Ascending aorta (tissue), 2 donors: ENCODE data around the gene WAC. TPM values are rescaled to one million over a fixed set of nuclear protein-coding genes. Genes with fewer than 3 reads are reported as not detected.

ENCODE experiments used
- DNase-seq, 2 donors: peaks; one replicate each; pipeline ENCODE4 v3.0.0-alpha.2; 2019; ENCODE audit warnings: low spot score in 2 of 2
- H3K27ac ChIP-seq, 2 donors: fragments of 200-600 bp; sonication (generic); one replicate each; pipeline ENCODE4 v1.5.1; 2016 to 2017; ENCODE audit warnings: mild to moderate bottlenecking in 1 of 2
- H3K27me3 ChIP-seq: fragments of 200-600 bp; sonication (generic); one replicate; pipeline ENCODE4 v1.5.1; 2017
- H3K36me3 ChIP-seq, 2 donors: fragments of 200-600 bp; sonication (generic); one replicate each; pipeline ENCODE4 v1.5.1; 2016
- H3K4me1 ChIP-seq, 2 donors: fragments of 200-600 bp; sonication (generic); one replicate each; pipeline ENCODE4 v1.5.1; 2016 to 2017; ENCODE audit warnings: mild to moderate bottlenecking in 1 of 2
- H3K4me3 ChIP-seq, 2 donors: fragments of 200-600 bp; sonication (generic); one replicate each; pipeline ENCODE4 v1.5.1; 2016 to 2017; ENCODE audit warnings: mild to moderate bottlenecking in 1 of 2
- H3K9me3 ChIP-seq, 2 donors: fragments of 200-600 bp; sonication (generic); one replicate each; pipeline ENCODE4 v1.5.1; 2016
- intact Hi-C: fragments of 100-400 bp; cut with DNase I; formaldehyde crosslinking; loops from one replicate; pipeline ENCODE4 v1.15.1; 2023
- total RNA-seq: library from RNA; depleted of rRNA; stranded (reverse); fragments of >200 nt; gene quantifications from one replicate; pipeline ENCODE4 v1.1.0, GENCODE V29; 2016
- TF ChIP-seq, protein P1 (sequence below), 3 experiments: fragments of 200-600 bp in 2 of 3; fragments of 450-650 bp in 1 of 3; sonication (generic) in 2 of 3; IDR thresholded peaks; one replicate each; pipeline ENCODE4 v1.5.1; 2016 to 2019; ENCODE audit warnings: antibody characterized with exemption in 3 of 3, mild to moderate bottlenecking in 1 of 3, moderate library complexity in 1 of 3

Gene WAC
- total RNA-seq, 1 donor from 2014 or later: 30.5 TPM

DNA sequence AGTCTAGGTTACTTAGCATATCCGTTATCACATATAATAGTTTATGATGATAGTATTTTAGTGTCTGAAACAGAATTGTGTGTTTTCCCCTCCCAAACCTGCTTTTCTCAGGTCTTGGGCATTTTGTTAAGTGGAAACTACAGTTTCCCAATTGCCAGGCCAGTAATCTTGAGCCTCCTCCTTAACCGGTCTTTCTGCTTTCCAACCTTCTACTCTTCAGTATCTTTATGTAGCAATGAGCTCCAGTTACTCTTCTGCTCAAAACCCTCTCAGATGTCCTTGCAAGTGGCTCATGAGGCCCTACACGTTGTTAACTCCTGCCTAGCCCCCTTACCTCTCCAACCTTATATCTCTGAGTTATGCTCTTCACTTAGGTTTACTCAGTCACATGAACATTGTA, 22.0 kb downstream of the WAC start:
- no peaks in the 10 kb centered on the region for H3K9me3 ChIP-seq
- intact Hi-C loops: no loop called here
- no peak overlapping the region for H3K27ac ChIP-seq
- TF ChIP-seq, protein P1, sequence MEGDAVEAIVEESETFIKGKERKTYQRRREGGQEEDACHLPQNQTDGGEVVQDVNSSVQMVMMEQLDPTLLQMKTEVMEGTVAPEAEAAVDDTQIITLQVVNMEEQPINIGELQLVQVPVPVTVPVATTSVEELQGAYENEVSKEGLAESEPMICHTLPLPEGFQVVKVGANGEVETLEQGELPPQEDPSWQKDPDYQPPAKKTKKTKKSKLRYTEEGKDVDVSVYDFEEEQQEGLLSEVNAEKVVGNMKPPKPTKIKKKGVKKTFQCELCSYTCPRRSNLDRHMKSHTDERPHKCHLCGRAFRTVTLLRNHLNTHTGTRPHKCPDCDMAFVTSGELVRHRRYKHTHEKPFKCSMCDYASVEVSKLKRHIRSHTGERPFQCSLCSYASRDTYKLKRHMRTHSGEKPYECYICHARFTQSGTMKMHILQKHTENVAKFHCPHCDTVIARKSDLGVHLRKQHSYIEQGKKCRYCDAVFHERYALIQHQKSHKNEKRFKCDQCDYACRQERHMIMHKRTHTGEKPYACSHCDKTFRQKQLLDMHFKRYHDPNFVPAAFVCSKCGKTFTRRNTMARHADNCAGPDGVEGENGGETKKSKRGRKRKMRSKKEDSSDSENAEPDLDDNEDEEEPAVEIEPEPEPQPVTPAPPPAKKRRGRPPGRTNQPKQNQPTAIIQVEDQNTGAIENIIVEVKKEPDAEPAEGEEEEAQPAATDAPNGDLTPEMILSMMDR (IDR thresholded peaks at IDR 0.05): no peak
- no peak for DNase-seq
- H3K4me3 ChIP-seq: no peak overlapping the region
- peaks cover 0 to 6% of the 10 kb centered on the region in 2 donors for H3K36me3 ChIP-seq
- H3K4me1 ChIP-seq: peaks cover 0 to 17% of the 10 kb centered on the region in 2 donors
- H3K27me3 ChIP-seq: no peaks in the 10 kb centered on the region

DNA sequence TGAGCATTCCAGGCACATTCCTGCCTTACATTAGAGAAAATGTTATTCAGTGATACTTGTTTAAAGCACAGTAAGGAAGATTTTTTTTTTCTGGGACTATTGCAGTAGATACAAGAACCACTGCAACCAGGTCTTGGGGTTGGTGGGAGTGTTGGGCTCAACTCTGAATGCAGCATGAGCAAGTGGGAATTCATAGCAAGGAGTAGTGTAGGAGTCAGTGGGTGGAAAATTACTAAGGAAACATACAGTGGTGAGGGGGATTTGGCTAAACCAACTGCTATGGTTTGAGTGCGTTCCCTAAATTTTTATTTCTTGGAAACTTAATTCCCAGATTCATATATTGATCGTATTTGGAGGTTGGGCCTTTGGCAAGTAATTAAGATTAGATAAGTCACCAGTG, 22.4 kb downstream of the WAC start:
- TF ChIP-seq, protein P1 (IDR thresholded peaks at IDR 0.05): no peak
- no peak for DNase-seq

DNA sequence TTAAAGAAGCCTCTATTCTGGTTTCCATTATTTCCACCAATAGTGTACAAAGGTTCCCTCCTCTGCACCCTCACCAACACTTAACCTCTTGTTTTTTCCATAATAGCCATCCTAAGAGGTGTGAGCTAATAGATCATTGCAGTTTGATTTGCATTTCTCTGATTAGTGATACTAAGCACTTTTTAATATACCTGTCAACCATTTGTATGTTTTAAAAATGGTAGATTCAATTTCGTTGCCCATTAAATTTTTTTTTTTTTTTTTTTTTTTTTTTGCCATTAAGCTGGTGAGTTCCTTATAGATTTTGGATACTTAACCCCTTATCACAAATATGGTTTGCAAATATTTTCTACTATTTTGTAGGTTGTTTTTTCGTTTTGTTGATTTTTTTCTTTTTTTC, 23.2 kb downstream of the WAC start:
- peaks cover 0 to 6% of the 10 kb centered on the region in 2 donors for H3K36me3 ChIP-seq
- TF ChIP-seq, protein P1 (IDR thresholded peaks at IDR 0.05): no peak
- peaks cover 0 to 22% of the 10 kb centered on the region in 2 donors for H3K4me1 ChIP-seq
- H3K4me3 ChIP-seq: no peak overlapping the region
- no peak for DNase-seq
- H3K9me3 ChIP-seq: no peaks in the 10 kb centered on the region
- intact Hi-C loops: no loop called here
- H3K27ac ChIP-seq: no peak overlapping the region
- H3K27me3 ChIP-seq: no peaks in the 10 kb centered on the region

More for the DNA sequence above, 22.4 kb downstream of the WAC start:
- Histone ChIP-seq H3K36me3 (peaks cover 0 to 6% of the 10 kb centered on the region in 2 donors), H3K4me1 (peaks cover 0 to 19% of the 10 kb centered on the region in 2 donors), H3K9me3 (no peaks in the 10 kb centered on the region), H3K4me3 (no peak overlapping the region), H3K27ac (no peak overlapping the region), H3K27me3 (no peaks in the 10 kb centered on the region)
- intact Hi-C loops: no loop called here

DNA sequence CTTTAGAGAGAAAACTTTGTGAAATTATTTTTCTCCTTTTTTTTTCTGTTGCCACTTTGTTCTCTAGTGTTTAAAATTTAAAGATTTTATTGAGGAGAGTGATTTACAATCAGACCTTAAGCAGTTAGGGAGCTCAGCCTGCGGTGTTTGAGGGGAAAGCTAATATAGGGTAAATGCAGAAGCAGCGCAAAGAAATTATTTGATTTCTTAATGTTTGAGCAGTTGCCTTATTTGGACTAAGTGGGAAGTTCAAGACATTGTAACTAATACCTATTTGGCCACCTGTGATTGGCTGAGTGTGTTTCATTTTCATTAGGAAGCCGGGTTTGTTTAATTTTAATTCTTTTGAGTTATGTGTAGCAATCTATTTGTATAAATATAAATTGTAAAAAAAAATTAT, 25.3 kb downstream of the WAC start:
- H3K4me3 ChIP-seq: no peak overlapping the region
- H3K36me3 ChIP-seq: peaks cover 0 to 6% of the 10 kb centered on the region in 2 donors
- no peaks in the 10 kb centered on the region for H3K9me3 ChIP-seq
- intact Hi-C loops: no loop called here
- no peak for DNase-seq
- peaks cover 0 to 22% of the 10 kb centered on the region in 2 donors for H3K4me1 ChIP-seq
- TF ChIP-seq, protein P1 (IDR thresholded peaks at IDR 0.05): no peak
- no peak overlapping the region for H3K27ac ChIP-seq
- H3K27me3 ChIP-seq: no peaks in the 10 kb centered on the region

DNA sequence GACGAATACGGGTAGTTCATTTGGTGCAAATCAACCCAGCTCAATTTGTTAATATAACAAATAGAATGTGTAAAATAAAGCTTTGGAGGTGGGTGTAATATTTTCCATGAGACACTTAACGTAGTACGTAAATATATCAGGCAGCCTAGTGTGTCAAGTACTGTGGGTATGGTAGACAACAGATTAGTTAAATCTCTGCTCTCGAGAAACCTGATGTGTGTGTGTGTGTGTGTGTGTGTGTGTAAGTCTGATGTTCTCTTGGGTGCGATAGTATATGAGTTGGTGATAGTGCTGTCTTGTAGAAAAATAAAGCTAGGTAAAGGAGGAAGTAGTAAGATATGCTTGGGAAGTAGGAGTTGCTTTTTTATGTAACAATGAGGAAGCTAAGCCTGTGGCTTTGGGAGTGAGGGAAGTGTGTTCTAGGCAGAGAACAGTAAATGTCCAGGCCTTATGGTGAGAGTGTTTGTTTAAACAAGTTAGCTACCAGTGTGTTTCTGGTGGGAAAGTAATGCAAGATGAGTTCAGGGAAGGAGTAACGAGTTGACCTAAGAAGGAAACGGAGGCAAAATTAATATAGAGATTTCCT, 26.1 kb downstream of the WAC start:
- no peak for DNase-seq
- Histone ChIP-seq H3K9me3 (no peaks in the 10 kb centered on the region), H3K4me1 (peaks cover 0 to 23% of the 10 kb centered on the region in 2 donors), H3K4me3 (no peak overlapping the region), H3K27ac (no peak overlapping the region), H3K36me3 (peaks cover 0 to 3% of the 10 kb centered on the region in 2 donors), H3K27me3 (no peaks in the 10 kb centered on the region)
- TF ChIP-seq, protein P1 (IDR thresholded peaks at IDR 0.05): no peak
- intact Hi-C loops: no loop called here

DNA sequence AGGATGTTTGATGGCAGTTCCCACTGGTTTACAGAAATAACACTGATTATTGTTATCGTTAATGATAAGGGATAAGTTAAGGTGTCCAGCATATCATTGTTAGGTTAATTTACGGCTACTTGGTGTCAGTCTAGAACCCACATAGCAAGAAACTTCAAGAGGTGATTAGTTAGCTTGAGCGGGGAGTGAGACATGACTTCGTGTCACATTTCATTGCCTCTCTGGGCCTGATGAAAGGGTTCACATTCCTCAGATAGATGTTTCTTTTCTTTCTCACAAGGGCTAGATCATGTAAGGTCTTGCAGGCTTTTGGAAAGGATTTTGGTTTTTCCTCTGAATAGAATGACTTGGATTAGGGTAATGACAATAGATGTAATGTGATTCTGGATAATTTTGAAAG, 26.7 kb downstream of the WAC start:
- TF ChIP-seq, protein P1 (IDR thresholded peaks at IDR 0.05): no peak
- Histone ChIP-seq H3K27me3 (no peaks in the 10 kb centered on the region), H3K4me1 (peaks cover 0 to 25% of the 10 kb centered on the region in 2 donors), H3K36me3 (no peaks in the 10 kb centered on the region), H3K9me3 (no peaks in the 10 kb centered on the region), H3K27ac (no peak overlapping the region), H3K4me3 (no peak overlapping the region)
- no peak for DNase-seq
- intact Hi-C loops: no loop called here
